Right lobe of liver (tissue), 6 donors: ENCODE data around the gene DEUP1. TPM values are rescaled to one million over a fixed set of nuclear protein-coding genes. Genes with fewer than 3 reads are reported as not detected.
"Not testable (repeated sequence)": the region's sequence is repeated elsewhere in the genome, so short reads cannot be mapped to it uniquely, and the experiment has no call there.

Experiments
- ATAC-seq, 4 donors: fragments of 200-7000 bp; cut with Tn5 transposase; one replicate each; pipeline ENCODE4 v1.9.1; 2020; ENCODE audit warnings: mild to moderate bottlenecking in 4 of 4, moderate library complexity in 4 of 4
- DNase-seq, 3 donors: peaks; one replicate each; pipeline ENCODE4 v3.0.0-alpha.2; 2020
- H3K27ac ChIP-seq, 3 donors: fragments of 200-600 bp; one replicate each; pipeline ENCODE4 v1.8.0; 2022
- H3K27me3 ChIP-seq, 2 donors: fragments of 200-600 bp; one replicate each; pipeline ENCODE4 v1.8.0; 2022
- H3K36me3 ChIP-seq, 4 donors: fragments of 200-600 bp; sonication (generic) in 1 of 4; one replicate each; pipeline versions ENCODE4 v1.5.1 to v1.8.0; 2017 to 2022; ENCODE audit warnings: control low read depth in 1 of 4
- H3K4me1 ChIP-seq, 4 donors: fragments of 200-600 bp; sonication (generic) in 1 of 4; one replicate each; pipeline versions ENCODE4 v1.5.1 to v1.8.0; 2017 to 2022; ENCODE audit warnings: control low read depth in 1 of 4
- H3K4me3 ChIP-seq, 3 donors: fragments of 200-600 bp; one replicate each; pipeline ENCODE4 v1.8.0; 2022
- H3K9me3 ChIP-seq, 4 donors: fragments of 200-600 bp; sonication (generic) in 1 of 4; one replicate each; pipeline versions ENCODE4 v1.5.1 to v1.8.0; 2017 to 2022; ENCODE audit warnings: control low read depth in 1 of 4
- POLR2A ChIP-seq: fragments of 450-650 bp; IDR thresholded peaks from one replicate; pipeline ENCODE4 v1.6.1; 2017; ENCODE audit warnings: antibody characterized with exemption, mild to moderate bottlenecking
- WGBS: methylation state at CpG from one replicate; pipeline ENCODE4 v1.1.6; 2018; ENCODE audit warnings: low coverage, low lambda C conversion rate; ENCODE audit not compliant: insufficient coverage; ENCODE audit errors: missing lambda C conversion rate; 5-methylcytosine and 5-hydroxymethylcytosine counted together
- intact Hi-C, 2 donors: fragments of 100-400 bp; cut with DNase I; formaldehyde crosslinking; loops; one replicate each; pipeline versions ENCODE4 v1.11.2 to v1.14.1; 2022
- total RNA-seq, 6 experiments: library from RNA; depleted of rRNA in 2 of 6; stranded (reverse); fragments of >200 nt in 2 of 6; fragmentation: NEBNext Ultra II Directional in 3 of 6; extraction: Animal tissue kit (Norgen Biotek cat#: 25700) in 3 of 6; gene quantifications; one replicate each; pipeline versions ENCODE4 v1.1.0 to v1.2.4, GENCODE V29; 2016 to 2023
- TF ChIP-seq, protein P1 (sequence below), 4 donors: fragments of 200-600 bp in 3 of 4; fragments of 450-650 bp in 1 of 4; IDR thresholded peaks; one replicate each; pipeline versions ENCODE4 v1.5.1 to v1.8.0; 2016 to 2022; ENCODE audit warnings: antibody characterized with exemption in 4 of 4, mild to moderate bottlenecking in 2 of 4
- donor health status: DM: no; HTN: yes; CAD: no.
- donor health status: DM: no; HTN: no; CAD: no.
- donor health status: DM: no; HTN: no; CAD: no.
- donor health status: DM: no; HTN: yes; CAD: no.
- donor health status: DM: no; HTN: yes; CAD: no.

The DEUP1 gene
- total RNA-seq, 6 experiments from 2014 or later = not detected

DNA sequence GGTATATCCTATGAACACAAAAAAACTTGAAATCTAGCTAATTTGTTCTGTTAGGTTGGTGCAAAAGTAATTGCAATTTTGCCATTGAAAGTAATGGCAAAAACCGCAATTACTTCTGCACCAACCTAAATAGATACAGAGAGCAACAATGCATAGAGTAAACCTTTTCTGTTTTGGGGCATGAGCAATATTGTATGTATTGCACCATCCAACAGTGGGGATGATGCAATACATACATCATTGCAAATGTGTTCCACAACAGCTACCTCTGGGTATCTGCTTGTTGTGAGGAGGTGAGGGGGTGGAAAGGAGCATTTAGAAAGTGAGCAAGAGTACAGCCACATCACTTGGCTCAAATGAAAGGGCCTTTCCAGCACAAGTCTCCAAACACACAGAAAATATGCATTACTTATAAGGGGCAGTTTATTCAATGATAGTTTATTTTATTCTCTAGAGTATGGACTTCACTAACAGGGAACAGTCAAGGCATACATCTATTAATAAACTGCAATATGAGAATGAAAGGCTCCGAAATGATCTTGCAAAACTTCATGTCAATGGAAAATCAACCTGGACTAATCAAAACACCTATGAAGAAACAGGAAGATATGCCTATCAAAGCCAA is 77.3 kb downstream of the DEUP1 start:
- no peaks in the 10 kb centered on the region for H3K4me1 ChIP-seq
- 73% methylated on average over 2 of the region's 2 CpGs for WGBS
- H3K27me3 ChIP-seq = no peaks in the 10 kb centered on the region
- DNase-seq = no peak
- ATAC-seq = no peak
- no peaks in the 10 kb centered on the region for H3K36me3 ChIP-seq
- TF ChIP-seq, protein P1, sequence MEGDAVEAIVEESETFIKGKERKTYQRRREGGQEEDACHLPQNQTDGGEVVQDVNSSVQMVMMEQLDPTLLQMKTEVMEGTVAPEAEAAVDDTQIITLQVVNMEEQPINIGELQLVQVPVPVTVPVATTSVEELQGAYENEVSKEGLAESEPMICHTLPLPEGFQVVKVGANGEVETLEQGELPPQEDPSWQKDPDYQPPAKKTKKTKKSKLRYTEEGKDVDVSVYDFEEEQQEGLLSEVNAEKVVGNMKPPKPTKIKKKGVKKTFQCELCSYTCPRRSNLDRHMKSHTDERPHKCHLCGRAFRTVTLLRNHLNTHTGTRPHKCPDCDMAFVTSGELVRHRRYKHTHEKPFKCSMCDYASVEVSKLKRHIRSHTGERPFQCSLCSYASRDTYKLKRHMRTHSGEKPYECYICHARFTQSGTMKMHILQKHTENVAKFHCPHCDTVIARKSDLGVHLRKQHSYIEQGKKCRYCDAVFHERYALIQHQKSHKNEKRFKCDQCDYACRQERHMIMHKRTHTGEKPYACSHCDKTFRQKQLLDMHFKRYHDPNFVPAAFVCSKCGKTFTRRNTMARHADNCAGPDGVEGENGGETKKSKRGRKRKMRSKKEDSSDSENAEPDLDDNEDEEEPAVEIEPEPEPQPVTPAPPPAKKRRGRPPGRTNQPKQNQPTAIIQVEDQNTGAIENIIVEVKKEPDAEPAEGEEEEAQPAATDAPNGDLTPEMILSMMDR (IDR thresholded peaks at IDR 0.05) = no peak
- no peak for TF ChIP-seq POLR2A
- no peaks in the 10 kb centered on the region for H3K9me3 ChIP-seq
- intact Hi-C loops = no loop called here
- H3K27ac ChIP-seq = no peak overlapping the region
- H3K4me3 ChIP-seq = no peak overlapping the region

DNA sequence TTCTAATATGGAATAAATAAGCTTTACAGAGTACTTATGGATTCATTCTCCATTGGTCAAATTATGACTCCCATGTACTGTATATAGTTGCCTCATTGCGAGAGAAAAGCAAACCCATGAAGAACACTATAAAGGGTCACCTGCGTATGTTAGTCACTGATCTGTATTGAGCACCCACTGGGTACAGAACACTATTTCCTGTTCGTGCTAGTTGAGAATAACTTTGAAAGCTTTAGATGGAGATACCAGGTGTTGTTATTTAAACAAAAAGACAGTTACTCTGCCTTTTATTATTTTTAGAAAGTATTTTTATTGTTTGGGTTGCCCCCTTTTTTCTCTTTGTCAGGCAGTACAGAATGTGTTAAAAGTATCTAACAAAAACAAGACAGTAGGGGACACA is 79.9 kb downstream of the DEUP1 start:
- no peaks in the 10 kb centered on the region for H3K36me3 ChIP-seq
- H3K4me1 ChIP-seq = no peaks in the 10 kb centered on the region
- ATAC-seq (no peak), DNase-seq (no peak)
- no peaks in the 10 kb centered on the region for H3K27me3 ChIP-seq
- H3K9me3 ChIP-seq = no peaks in the 10 kb centered on the region
- TF ChIP-seq, protein P1 (IDR thresholded peaks at IDR 0.05) = no peak
- TF ChIP-seq POLR2A = no peak
- no peak overlapping the region for H3K4me3 ChIP-seq
- 68% methylated on average over 3 of the region's 3 CpGs for WGBS
- intact Hi-C loops = no loop called here
- no peak overlapping the region for H3K27ac ChIP-seq

DNA sequence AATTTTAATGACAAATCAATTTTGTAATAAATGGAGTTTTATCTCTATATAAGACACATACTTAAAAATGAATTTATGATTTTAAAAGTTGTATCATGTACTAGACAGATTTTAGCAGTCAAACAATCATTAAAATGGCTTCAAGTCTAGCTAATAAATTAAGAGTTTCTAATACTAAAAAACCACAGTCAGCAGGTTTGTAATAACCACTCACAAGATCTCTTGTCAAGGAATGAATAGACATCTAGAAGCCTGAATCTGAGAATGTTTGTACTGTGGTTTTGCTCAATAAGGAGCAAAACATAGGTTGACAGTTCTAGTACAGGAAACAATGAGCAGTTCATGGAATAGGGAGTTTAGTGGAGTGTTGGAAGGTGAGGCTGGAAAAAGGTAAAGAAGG is 81.2 kb downstream of the DEUP1 start:
- Histone ChIP-seq H3K4me3 (no peak overlapping the region), H3K9me3 (no peaks in the 10 kb centered on the region), H3K4me1 (no peaks in the 10 kb centered on the region), H3K27me3 (no peaks in the 10 kb centered on the region), H3K36me3 (no peaks in the 10 kb centered on the region), H3K27ac (no peak overlapping the region)
- TF ChIP-seq, protein P1 (IDR thresholded peaks at IDR 0.05) = no peak
- no peak for TF ChIP-seq POLR2A
- DNase-seq = no peak
- no peak for ATAC-seq
- intact Hi-C loops = no loop called here

DNA sequence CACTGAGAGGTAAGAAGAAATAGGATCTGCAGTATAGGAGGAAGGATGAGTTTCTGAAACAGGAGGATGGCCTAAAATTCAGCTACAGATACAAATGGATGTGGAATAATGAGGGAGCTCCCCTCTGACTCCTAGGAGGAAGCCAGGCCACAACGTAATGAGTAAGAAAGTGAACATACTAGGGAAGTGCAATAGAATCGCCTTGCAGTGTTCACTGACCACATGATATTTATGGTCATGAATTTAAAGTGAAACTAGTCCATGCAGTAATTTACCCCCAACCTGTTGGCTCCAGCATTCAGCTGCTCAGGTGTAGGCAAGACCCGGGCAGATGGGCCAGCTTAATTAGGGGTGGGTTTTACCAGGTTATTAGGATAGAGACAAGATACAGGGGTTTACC is 101.7 kb downstream of the DEUP1 start:
- intact Hi-C loops = no loop called here
- no peaks in the 10 kb centered on the region for H3K4me1 ChIP-seq
- no peak for DNase-seq
- ATAC-seq = no peak
- H3K9me3 ChIP-seq = no peaks in the 10 kb centered on the region
- no peaks in the 10 kb centered on the region for H3K27me3 ChIP-seq
- no peaks in the 10 kb centered on the region for H3K36me3 ChIP-seq
- H3K27ac ChIP-seq = no peak overlapping the region
- 76% methylated on average over 3 of the region's 3 CpGs for WGBS
- TF ChIP-seq, protein P1 (IDR thresholded peaks at IDR 0.05) = no peak
- TF ChIP-seq POLR2A = no peak
- H3K4me3 ChIP-seq = no peak overlapping the region

DNA sequence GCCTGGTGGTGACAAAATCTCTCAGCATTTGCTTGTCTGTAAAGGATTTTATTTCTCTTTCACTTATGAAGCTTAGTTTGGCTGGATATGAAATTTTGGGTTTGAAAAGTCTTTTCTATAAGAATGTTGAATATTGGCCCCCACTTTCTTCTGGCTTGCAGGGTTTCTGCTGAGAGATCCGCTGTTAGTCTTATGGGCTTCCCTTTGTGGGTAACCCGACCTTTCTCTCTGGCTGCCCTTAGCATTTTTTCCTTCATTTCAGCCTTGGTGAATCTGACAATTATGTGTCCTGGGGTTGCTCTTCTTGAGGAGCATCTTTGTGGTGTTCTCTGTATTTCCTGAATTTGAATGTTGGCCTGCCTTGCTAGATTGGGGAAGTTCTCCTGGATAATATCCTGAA is 112.7 kb downstream of the DEUP1 start:
- H3K4me1 ChIP-seq, DNase-seq, intact Hi-C loops, H3K4me3 ChIP-seq, ATAC-seq, H3K27ac ChIP-seq, H3K36me3 ChIP-seq, H3K9me3 ChIP-seq, H3K27me3 ChIP-seq: not testable (repeated sequence)
- WGBS = 75% methylated on average over 2 of the region's 2 CpGs
